ENCODE data around the gene CBX2.
A peak's percentile ranks its signal among the peaks of the same experiment; 100 is the strongest.
"Not testable (repeated sequence)": the region's sequence is repeated elsewhere in the genome, so short reads cannot be mapped to it uniquely, and the experiment has no call there.

The CBX2 gene

DNA sequence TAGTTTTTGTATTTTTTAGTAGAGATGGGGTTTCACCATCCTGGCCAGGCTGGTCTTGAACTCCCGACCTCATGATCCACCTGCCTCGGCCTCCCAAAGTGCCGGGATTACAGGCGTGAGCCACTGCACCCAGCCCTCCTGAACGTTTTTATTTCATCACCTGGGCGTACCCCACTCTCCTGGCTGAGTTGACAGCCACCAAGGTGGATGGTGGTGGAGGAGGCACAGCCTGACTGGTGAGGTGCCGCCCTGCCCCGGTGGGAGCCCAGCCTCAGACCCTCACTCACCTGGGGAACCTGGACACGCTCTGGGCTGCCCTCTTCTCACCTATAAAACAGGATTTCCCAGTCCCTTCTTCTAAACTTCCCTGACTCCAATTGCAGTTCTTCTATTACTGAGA lies 5.2 kb upstream of the CBX2 start:
- DNase-seq, result not testable (repeated sequence)

DNA sequence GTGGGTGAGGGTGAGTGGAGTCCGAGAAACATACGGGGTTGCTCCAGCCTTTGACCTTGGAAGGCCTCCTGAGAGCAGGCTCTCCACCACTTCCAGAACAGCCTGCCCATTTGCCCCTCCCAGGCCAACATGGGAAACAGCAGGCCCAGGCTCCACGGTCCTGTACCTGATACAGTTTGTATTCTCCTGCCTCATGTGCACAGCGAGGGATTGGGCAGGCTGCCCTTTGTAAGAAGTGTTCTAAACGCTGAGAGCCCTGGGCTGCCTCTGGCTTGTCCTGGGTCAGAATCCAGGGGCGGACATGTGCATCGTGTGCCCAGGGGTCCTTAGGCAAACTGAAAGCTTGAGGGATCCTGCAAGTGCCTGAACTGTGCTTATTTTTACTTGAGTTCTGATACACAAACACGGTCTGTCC lies 3.4 kb upstream of the CBX2 start:
- DNase-seq, result no peak

DNA sequence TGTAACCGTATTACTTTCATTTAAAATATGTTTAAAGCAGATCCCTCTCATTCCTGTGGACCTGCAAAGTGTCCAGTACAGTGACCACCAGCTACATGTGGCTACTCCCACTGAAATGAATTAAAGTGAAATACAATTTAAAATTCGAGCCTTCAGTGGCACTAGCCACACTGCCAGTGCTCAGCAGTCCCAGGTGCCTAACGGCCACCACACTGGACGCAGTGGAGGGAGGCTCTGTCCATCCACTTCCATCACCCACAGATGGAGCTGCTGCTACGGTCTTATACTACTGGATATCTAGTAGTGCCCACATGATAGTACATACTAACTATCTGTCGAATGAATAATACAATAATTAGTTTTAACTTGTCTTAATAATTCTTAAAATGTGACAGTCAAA lies 2.3 kb upstream of the CBX2 start:
- no peak for DNase-seq

DNA sequence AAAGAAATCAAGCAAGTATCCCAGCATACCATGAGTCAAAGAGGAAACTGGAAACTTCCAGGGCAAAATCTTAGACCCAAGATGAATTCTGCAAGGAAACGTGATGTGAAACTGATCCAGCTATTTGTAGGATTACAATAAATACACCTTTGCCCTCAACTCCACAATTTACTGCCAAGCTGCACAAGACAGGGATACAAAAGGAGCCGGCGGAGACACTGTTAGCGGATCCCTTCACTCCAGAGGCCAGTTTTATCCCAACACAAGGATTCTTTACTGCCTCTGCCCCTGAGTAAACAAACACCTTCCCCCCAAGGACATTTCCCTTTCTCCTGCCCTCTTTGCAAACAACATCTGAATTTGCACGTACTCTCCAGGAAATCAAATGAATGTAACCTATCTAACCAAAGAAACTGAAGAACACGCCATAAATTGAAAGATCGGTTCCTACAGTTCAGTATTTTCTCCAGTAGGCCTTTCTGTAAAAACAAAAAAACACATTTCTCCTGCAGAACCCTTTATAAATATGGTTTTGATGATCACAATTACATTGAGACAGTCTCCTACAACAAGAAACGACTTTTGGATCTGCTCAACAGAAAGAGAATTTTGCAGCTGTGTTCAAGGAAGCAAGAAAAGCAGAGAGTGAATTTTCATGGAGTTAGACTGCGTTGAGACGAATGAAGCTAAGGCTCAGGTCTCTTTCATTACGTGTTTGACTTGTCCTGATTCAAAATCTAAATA lies 1.4 kb upstream of the CBX2 start:
- DNase-seq, result no peak

DNA sequence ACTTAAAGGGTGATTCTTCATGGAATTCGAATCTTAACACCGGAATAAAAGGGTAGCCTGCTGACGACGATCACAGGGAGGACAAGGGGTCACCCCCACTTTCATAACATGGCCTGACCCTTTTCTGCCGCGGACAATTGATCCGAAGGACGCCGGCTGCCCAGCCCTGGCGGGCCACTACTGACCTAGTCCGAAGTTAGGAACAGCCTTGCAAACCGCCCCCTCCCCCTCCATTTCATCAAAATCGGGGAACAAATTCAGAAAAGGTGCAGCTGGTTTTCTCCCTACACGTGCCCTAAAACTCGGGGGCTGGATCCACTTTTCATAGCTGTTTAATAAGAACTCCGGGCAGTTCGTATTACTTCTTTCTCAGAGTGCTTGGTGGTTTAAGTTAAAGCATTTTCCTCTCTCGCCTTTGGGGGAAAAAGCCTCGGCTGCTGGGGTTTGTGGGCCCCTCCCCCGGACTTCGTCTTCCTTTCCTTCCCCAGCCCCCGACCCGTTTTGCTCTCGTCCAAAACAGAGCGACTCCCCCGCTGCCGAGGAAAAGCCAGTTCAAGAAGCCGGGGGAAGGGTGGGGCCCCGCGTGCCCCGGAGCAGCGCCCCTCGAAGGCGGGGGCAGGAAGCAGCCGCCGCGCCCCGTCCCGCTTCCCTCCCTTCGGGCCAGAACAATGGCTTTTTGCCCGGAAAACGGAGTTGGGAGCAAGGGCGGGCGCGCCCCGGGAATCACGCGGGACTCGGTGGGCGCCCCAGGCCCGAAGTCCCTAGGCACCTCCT lies 641 bp upstream of the CBX2 start:
- peak; percentile 77 to 85 for DNase-seq

DNA sequence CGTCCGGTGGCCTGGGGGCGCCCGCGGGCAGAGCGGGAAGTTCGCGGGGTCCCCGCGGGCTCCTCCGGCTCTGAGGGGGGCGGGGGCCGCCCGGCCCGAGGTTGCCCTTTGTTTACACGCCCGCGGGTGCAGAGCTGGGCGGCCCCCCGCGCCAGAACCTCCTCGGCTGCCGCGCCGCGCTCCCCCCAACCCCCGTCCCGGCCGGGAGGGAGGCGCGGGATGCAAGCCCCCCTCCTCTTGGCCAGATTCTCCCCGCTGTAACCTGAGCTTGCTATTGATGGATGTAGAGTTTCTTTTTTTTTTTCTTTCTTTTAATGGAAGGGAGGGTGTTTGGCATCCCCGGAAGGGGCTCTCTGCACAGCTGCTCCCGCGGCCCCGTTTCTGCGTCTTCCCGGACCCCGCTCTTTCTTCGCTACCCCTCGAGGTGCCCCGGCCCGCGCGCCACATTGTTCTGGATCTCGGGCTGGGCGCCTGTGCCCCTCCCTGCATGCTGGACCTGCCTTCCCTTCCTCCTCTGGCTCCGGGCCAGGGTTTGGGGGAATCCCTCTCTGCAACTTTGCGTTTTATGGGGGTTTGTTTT lies 646 bp downstream of the CBX2 start:
- DNase-seq, result peak; percentile 57 to 82

DNA sequence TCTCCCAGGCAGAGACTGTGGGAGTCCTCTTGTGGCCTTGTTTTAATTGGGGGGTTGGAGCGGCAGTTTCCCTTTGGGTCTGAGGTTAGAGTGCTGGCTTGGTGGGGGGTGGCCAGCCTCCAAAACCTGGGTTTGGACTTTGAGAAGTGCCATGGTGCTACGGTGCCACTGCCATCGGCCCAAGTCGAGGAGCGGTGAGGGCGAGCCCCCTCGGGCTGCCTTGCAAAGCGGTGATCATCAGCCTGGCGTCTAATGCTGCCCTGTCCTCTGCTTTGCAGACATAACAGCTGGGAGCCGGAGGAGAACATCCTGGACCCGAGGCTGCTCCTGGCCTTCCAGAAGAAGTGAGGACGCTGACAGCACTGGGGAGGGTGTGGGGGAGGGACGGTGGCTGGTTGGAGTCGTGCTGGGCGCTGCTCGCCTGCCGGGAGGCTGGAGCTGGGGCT lies 1.2 kb downstream of the CBX2 start:
- no peak for DNase-seq

DNA sequence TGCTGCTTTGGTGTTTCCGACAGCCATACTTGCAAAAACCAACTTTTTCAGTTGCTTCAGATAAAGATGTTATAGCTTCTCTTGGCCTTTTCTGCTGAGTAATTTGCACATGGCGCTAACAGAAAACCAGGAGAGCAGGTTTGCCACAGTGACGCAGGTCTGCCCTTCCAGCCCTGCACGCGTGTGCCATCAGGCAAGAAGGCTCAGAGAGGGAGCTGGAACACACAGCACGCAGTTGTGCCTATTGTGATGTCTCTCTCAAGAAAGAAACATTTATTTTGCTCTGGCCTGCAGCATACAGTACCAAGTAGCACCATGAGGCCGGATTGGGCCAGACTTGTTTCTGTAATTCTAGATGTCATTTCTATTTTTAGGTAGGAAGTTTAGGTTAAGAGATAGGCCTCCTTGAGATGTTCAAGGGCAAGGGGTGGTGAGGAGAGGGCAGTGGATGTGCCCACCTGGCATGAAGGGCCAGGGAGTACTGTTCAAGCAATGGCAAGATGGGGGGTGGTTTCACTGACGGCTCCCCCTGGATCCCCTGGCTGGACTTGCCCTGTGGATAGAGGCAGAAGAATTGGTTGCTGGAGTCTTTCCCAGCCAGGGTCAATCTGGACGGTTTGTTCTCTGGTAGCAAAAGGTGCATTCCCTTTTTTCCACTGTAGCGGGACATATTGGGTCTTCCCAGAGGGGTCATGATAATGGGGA lies 1.9 kb downstream of the CBX2 start:
- DNase-seq, result no peak

DNA sequence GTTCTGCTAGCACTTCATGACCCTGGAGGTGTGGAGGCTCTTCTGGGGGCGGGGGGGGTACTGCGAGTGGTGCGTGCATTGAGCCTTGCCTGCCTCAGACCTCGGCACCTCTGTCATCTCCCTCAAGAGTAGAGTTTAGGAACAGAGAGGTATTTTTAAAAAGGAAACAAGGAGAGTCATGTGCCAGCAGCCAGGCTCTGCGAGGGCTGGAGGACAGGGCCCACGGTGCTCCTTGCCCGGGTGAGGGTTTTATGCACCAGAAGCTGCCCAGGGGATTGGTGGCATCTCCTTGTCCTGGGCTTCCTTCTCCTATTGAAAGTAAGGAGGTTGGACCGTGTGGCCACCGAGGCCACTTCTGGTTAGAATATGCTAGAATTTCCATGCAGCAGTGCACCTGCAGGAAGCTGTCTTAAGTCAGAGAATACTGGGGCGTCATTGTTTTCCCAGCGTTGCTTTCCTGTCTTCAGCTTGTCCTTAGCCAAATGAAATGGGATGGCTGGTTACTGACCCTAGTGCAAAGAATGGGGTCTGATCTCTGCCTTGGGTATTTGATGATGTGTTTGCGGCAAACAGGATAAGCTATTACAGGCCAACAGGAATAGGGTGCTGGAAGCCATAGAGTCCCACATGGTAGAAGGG lies 3.2 kb downstream of the CBX2 start:
- no peak for DNase-seq

DNA sequence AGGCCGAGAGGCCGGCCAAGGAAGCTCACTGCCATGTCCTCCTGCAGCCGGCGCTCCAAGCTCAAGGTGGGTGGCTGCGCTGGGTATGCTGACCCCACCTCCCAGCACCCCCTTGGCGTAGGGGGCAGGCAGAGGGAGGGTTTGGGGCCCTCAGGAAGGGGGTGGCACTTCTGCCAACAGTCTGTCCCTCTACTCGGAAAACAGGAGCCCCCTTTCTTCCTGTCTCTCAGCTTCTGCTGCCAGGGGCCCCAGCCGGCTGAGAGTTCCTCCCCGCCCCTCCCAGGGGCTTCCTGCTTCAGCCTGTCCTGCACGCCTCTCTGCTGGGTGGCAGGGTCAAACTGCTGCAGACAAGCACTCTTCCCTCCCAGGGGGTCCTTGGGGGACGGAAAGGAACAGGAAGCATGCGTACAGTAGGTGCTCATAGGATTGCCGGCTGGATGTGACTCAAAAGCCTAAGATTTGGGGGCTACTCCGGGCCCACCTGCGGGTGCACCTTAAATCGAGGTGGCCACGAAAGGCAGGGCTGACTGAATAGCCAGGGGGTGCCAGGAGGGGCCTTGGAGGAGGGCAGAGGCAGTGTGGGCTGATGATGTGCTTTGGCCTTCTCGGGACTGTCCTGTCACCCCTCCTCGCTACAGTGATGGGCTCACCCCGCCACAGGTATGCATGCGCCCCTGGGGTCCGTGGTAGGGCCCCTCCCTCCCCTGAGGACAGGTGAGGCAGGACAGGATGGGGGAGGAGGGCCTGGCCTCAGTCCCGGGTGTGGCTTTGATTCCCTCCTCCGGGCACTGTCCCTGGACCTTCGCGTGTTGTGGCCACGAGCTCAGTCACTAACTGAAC lies 4.0 kb downstream of the CBX2 start:
- no peak for DNase-seq

DNA sequence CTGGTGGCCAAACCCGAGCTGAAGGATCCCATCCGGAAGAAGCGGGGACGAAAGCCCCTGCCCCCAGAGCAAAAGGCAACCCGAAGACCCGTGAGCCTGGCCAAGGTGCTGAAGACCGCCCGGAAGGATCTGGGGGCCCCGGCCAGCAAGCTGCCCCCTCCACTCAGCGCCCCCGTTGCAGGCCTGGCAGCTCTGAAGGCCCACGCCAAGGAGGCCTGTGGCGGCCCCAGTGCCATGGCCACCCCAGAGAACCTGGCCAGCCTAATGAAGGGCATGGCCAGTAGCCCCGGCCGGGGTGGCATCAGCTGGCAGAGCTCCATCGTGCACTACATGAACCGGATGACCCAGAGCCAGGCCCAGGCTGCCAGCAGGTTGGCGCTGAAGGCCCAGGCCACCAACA lies 5.9 kb downstream of the CBX2 start:
- no peak for DNase-seq

DNA sequence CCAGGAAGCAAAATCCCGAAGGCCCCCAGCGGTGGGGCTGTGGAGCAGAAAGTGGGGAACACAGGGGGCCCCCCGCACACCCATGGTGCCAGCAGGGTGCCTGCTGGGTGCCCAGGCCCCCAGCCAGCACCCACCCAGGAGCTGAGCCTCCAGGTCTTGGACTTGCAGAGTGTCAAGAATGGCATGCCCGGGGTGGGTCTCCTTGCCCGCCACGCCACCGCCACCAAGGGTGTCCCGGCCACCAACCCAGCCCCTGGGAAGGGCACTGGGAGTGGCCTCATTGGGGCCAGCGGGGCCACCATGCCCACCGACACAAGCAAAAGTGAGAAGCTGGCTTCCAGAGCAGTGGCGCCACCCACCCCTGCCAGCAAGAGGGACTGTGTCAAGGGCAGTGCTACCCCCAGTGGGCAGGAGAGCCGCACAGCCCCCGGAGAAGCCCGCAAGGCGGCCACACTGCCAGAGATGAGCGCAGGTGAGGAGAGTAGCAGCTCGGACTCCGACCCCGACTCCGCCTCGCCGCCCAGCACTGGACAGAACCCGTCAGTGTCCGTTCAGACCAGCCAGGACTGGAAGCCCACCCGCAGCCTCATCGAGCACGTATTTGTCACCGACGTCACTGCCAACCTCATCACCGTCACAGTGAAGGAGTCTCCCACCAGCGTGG lies 6.5 kb downstream of the CBX2 start:
- no peak for DNase-seq

DNA sequence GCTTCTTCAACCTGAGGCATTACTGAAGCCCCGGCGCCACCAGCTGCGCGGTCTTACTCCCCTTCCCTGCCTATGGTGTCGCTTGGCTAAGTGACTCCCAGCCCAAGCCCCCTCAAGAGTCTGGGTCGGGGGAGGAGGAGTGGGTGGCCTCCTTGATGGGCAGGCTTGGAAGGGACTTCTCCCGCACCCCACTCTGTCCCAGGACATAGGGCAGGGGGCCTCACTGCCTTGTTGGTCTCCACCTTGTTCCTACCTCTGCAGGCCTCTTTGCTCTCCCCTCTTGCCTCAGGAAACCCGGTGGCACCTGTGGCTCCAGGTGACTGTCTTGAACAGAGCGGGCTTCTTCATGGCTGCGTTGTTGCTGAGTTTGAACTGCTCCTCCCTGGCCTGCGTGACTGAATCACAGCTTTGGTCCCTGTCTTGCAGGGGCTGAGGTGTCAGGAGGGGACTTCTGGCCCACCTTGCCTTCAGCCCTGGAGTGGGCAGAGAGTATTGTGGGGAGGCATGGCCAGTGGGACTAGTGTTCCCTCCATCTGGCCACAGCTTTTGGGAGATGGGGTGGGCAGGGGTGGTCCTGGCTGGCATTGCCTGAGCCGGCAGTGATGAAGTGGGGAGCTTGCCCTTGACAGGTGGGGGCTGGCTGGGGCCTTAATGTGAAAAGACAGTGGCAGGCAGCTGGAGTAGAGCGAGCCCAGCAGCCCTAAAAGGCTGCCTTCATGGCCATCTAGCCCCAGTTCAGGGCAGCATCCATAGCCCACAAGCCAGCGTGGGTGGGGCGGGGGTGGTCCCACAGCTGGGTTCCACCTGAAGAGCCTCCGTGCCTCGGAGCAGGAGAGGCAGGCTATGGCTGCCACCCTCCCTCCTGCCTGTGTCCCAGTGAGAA lies 7.3 kb downstream of the CBX2 start:
- DNase-seq, result no peak

DNA sequence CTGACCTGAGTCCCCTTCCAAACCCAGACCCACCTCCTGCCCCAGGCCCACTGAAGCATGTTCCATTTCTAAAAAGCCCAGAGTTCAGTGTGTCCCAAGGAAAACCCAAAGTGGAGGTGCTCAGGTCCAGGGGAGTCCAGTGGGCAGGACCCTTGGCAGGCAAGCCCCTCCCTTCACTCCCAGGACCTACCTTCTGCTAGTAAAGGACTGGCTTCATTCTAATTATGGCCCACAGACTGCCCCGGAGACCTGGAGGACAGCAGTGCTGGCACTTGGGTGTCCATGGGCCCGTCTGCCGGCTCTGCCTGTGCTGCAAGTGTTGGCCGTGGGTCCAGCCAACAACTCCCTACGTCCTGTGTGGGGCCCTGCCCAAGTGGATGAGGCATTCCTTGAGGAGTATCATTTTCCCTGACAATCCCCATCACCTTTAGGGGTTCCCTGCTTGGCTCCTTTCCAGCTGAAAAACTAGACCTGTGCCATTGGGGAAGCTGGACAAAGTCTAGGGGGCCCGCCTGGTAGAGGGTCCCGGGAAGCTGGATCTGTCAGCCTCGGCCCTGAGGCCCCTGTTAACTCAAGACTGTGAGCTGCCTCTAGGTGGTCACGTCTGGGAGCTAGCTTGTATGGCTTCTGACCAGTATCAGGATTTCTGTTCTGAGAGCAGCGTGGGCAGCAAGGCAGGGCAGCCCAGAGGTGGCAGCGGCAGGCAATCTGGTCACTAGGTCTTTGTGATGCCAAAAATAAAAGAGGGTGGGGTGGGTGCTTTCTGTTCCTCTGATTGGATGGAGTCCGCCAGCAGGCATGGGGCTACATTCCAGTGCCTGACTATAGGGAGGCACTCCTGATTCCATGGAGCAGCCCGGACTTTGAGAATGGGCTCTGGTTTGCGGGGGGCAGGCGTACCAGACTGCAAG lies 8.2 kb downstream of the CBX2 start:
- no peak for DNase-seq

DNA sequence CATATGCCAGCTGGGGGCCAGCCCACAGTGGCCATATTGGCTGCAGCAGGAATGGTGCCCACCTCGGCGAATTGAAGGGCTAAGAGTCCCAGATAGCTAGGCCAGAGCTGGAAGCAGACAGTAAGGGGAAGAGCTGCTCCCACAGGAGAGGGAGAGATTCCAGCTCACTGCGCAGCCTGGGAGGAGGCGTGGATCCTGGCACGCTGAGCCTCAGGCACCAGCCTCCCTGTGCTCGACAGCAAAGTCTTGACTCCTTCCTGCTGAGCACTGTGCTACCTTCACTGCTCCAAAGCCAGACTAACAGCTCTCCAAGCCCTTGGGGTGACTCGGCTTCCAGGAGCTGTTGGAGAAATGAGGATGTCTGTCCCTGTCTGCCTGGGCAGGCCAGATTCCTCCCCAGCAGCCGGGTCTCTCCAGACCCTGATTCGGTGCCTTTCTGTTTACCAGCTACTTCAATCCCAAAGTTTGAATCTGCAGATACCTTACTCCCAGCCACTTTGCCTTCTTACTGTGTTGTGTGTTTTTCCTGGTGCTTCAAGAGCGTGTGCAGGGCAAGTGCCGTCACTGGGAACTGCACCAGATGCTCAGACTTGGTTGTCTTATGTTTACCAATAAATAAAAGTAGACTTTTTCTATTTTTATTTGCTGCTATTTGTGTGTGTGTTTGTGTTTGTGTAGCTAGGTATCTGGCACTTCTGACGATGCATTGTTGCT lies 9.1 kb downstream of the CBX2 start:
- DNase-seq, result no peak

DNA sequence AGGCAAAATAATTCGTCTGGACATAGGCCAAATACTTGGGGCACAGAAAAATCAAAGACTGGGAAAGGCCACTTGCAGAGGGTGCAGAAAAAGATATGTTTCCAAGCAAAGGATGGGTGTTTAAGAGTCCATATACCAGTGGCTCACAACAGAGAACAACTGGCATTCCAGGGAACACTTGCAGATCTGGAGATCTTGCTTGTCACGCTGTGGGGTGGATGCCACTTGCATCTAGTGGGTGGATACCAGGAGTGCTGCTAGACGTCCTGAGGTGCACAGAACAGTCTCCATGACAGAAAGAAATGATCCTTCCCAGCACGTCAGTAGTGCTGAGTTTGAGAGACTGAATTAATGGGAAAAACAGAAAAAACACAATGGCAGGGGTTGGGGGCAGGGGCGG lies 10.5 kb downstream of the CBX2 start:
- DNase-seq, result no peak

DNA sequence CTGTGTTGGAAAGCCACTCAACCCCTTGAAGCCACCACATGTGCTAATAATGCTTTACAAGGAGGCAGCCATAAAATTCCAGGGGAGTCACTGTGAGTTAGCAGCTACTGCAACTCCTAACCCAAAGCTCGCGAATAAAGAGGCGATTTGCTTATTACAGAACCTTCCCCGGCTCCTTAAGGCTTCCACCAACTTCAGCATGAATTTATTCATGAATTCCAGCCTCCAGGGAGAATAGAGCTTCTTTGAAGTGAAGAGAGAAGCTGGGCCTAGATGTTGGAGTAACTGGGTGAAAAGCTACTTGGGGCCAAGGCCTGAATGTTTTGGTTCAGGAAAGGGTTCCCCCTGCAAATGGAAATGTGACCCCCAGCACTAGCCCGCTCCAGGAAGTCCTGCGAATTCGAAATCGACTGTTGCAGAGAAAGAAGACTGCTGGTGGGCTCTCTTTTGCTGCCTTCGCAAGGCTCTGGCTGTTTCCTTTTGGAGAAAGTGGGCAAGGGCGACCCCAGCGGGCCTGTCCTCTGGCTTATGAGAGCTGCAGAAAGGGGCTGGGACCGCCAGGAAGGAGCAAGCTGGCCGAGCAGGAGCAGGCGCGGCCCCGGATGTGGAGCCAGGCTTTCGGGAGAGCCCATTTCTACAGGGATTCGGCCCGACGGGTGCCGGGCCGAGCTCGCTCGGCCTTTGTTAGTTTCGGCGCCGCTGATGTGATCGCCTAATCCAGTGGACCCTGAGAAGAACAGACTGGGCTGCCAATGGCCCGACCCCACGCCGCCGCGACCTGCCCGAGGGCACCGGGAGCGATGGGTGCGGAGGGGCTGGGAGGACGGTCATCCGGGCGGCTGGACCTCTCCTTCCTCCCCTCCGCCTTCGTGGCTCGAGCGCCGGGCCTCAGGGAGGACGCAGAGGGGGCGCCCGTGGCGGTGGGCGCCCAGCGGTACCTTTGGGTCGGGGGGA lies 11.3 kb downstream of the CBX2 start:
- peak in 1 of 2 experiments; percentile 58 for DNase-seq

All from NCI-H524 (cell line).